ENCODE results near the gene PARP8. TPM values are rescaled to one million over a fixed set of nuclear protein-coding genes. Genes with fewer than 3 reads are reported as not detected.

The PARP8 gene
- total and polyA plus RNA-seq, 12 donors = 0.97 to 14.5 (median 5.2) TPM

GRCh38 chr5:50873595-50874277 lies 207.3 kb downstream of the PARP8 start:
- no peak for TF ChIP-seq CTCF (IDR thresholded peaks at IDR 0.05)
- Histone ChIP-seq H3K27ac (peak overlapping the region in 1 of 10 donors; percentile 6), H3K4me1 (peaks cover 0 to 16% (median 5%) of the 10 kb centered on the region in 9 donors), H3K27me3 (peaks cover 0 to 2% (median 0%) of the 10 kb centered on the region in 7 donors), H3K9me3 (no peaks in the 10 kb centered on the region), H3K4me3 (no peak overlapping the region), H3K36me3 (no peaks in the 10 kb centered on the region)
- no peak for ATAC-seq
- no peak for DNase-seq
- WGBS, 2 donors = 67 to 82% methylated on average over 2 of the region's 2 CpGs
- intact Hi-C loops (cut with DNase I) = no loop called here

GRCh38 chr5:50874306-50875001 lies 208.0 kb downstream of the PARP8 start:
- H3K4me1 ChIP-seq = peaks cover 0 to 16% (median 5%) of the 10 kb centered on the region in 9 donors
- peak overlapping the region in 3 of 10 donors; percentile 6 to 37 (median 15) for H3K27ac ChIP-seq
- peak overlapping the region in 1 of 10 donors; percentile 1 for H3K4me3 ChIP-seq
- peak in 7 of 8 donors; percentile 22 to 80 (median 59) for ATAC-seq
- DNase-seq = peak in 1 of 2 donors; percentile 24
- no peaks in the 10 kb centered on the region for H3K27me3 ChIP-seq
- no peaks in the 10 kb centered on the region for H3K36me3 ChIP-seq
- TF ChIP-seq CTCF (IDR thresholded peaks at IDR 0.05) = no peak
- 17 to 20% methylated on average over 6 of the region's 6 CpGs for WGBS, 2 donors
- no peaks in the 10 kb centered on the region for H3K9me3 ChIP-seq
- intact Hi-C loops (cut with DNase I) = no loop called here

GRCh38 chr5:50875002-50875344 lies 208.5 kb downstream of the PARP8 start:
- DNase-seq (no peak), ATAC-seq (peak in 1 of 8 donors; percentile 11)
- TF ChIP-seq CTCF (IDR thresholded peaks at IDR 0.05) = no peak
- peak overlapping the region in 3 of 10 donors; percentile 6 to 37 (median 15) for H3K27ac ChIP-seq
- no peaks in the 10 kb centered on the region for H3K27me3 ChIP-seq
- no peaks in the 10 kb centered on the region for H3K36me3 ChIP-seq
- intact Hi-C loops (cut with DNase I) = no loop called here
- H3K9me3 ChIP-seq = no peaks in the 10 kb centered on the region
- 71 to 83% methylated on average over 1 of the region's 1 CpG for WGBS, 2 donors
- H3K4me3 ChIP-seq = no peak overlapping the region
- H3K4me1 ChIP-seq = peaks cover 0 to 16% (median 5%) of the 10 kb centered on the region in 9 donors

- intact Hi-C loops (cut with DNase I) = no loop called here
- no peaks in the 10 kb centered on the region for H3K36me3 ChIP-seq
- H3K4me3 ChIP-seq = no peak overlapping the region
- no peak overlapping the region for H3K27ac ChIP-seq
- H3K9me3 ChIP-seq = no peaks in the 10 kb centered on the region
- 91 to 92% methylated on average over 2 of the region's 2 CpGs for WGBS, 2 donors
- DNase-seq = no peak
- H3K4me1 ChIP-seq = peaks cover 0 to 16% (median 5%) of the 10 kb centered on the region in 9 donors
- TF ChIP-seq CTCF (IDR thresholded peaks at IDR 0.05) = no peak
- H3K27me3 ChIP-seq = no peaks in the 10 kb centered on the region
- ATAC-seq = no peak
Measured at GRCh38 chr5:50878470-50878869, 212.0 kb downstream of the PARP8 start.

Data from heart right ventricle (tissue), 16 donors.